Measurements from ENCODE around the gene RGS10. TPM values are rescaled to one million over a fixed set of nuclear protein-coding genes. Genes with fewer than 3 reads are reported as not detected.
"Not testable (repeated sequence)": the region's sequence is repeated elsewhere in the genome, so short reads cannot be mapped to it uniquely, and the experiment has no call there.

The RGS10 gene
- total and polyA plus RNA-seq, 7 donors = 54.1 to 192 (median 125) TPM

DNA sequence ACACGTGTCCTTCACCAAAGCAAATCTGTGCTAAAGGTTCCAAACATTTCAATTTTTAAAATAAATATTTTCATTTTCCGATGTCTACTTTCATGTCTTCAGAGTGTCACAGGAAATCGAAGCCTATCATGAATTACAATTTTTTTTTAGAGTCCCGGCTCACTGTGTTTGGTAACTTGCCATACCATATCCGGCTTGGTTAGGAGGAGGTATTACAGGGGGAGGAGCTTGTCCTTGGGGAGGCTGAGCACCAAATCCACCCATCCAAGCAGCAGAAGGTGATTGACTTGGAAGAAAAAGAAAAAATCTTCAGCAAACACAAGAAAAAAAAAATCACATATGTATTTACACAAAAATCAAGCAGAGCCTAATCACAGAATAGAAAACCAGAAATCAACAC lies 33.0 kb upstream of the RGS10 start:
- Histone ChIP-seq H3K27me3 (no peaks in the 10 kb centered on the region), H3K4me1 (peaks cover 0 to 10% (median 0%) of the 10 kb centered on the region in 4 donors), H3K36me3 (peaks cover 27 to 82% (median 38%) of the 10 kb centered on the region in 4 donors), H3K9me3 (no peaks in the 10 kb centered on the region), H3K27ac (peak overlapping the region in 1 of 4 donors; percentile 28), H3K4me3 (no peak overlapping the region)
- no peak for DNase-seq
- TF ChIP-seq CTCF (IDR thresholded peaks at IDR 0.05) = no peak
- 62 to 68% methylated on average over 5 of the region's 5 CpGs for WGBS, 2 donors
- intact Hi-C loops (cut with DNase I) = no loop called here

DNA sequence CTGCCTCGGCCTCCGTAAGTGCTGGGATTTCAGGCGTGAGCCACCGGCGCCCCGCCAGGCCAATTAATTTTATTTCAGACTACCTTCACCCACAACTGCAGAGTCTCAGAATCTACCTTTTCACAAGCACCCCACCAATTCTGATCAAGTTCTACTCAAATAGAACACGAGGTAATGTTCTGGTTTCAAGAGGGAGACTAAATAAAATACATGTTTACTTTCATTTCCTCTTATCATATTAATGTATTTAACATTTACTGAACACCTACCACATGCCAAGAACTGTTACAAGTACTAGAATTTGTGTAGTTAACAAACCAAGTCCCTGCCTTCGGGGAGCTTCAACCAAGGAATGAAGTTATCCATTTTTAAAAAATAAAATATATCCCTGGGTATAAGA lies 25.5 kb upstream of the RGS10 start:
- DNase-seq = no peak
- intact Hi-C loops (cut with DNase I) = no loop called here
- Histone ChIP-seq H3K9me3 (no peaks in the 10 kb centered on the region), H3K4me1 (peaks cover 0 to 45% (median 31%) of the 10 kb centered on the region in 4 donors), H3K36me3 (peaks cover 0 to 11% (median 2%) of the 10 kb centered on the region in 4 donors), H3K27me3 (no peaks in the 10 kb centered on the region), H3K4me3 (no peak overlapping the region), H3K27ac (peak overlapping the region in 3 of 4 donors; percentile 68 to 79 (median 74))
- 80 to 86% methylated on average over 8 of the region's 8 CpGs for WGBS, 2 donors
- TF ChIP-seq POLR2AphosphoS5 (IDR thresholded peaks at IDR 0.05) (no peak), EP300 (IDR thresholded peaks at IDR 0.05) (no peak), CTCF (IDR thresholded peaks at IDR 0.05) (no peak), POLR2A (IDR thresholded peaks at IDR 0.05) (no peak)

- Histone ChIP-seq H3K27ac (no peak overlapping the region), H3K4me3 (no peak overlapping the region), H3K4me1 (peaks cover 0 to 22% (median 6%) of the 10 kb centered on the region in 4 donors), H3K27me3 (no peaks in the 10 kb centered on the region), H3K36me3 (no peaks in the 10 kb centered on the region), H3K9me3 (no peaks in the 10 kb centered on the region)
- DNase-seq = no peak
- WGBS, 2 donors = 91 to 92% methylated on average over 4 of the region's 4 CpGs
- intact Hi-C loops (cut with DNase I) = no loop called here
- TF ChIP-seq EP300 (IDR thresholded peaks at IDR 0.05) (no peak), CTCF (IDR thresholded peaks at IDR 0.05) (no peak), POLR2A (IDR thresholded peaks at IDR 0.05) (no peak), POLR2AphosphoS5 (IDR thresholded peaks at IDR 0.05) (no peak)
Measured at GRCh38 chr10:119562097-119562496, 19.6 kb upstream of the RGS10 start.

GRCh38 chr10:119559511-119559910 lies 17.0 kb upstream of the RGS10 start:
- intact Hi-C loops (cut with DNase I); H3K36me3 ChIP-seq; DNase-seq; H3K27ac ChIP-seq; H3K9me3 ChIP-seq; H3K27me3 ChIP-seq; H3K4me3 ChIP-seq: not testable (repeated sequence)
- WGBS, 2 donors = 93 to 96% methylated on average over 33 of the region's 33 CpGs
- peaks cover 0 to 19% (median 0%) of the 10 kb centered on the region in 4 donors for H3K4me1 ChIP-seq

DNA sequence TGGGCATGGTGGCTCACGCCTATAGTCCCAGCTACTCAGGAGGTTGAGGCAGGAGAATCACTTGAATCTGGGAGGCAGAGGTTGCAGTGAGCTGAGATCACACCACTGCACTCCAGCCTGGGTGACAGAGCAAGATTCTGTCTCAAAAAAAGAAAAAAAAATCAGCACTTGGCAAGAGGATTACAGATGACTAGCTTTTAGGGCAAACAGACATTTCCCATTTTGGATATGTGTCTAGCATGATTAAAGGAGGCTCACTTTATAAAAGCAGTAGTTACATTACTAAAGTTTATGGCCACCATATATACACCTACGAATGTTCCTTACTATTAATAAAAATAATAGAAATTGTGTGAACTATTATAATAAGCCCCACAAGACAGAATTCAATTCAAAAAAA lies 13.6 kb upstream of the RGS10 start:
- WGBS, 2 donors = 81 to 95% methylated on average over 2 of the region's 2 CpGs
- H3K36me3 ChIP-seq; intact Hi-C loops (cut with DNase I); H3K4me3 ChIP-seq; H3K9me3 ChIP-seq; H3K27me3 ChIP-seq; H3K27ac ChIP-seq; DNase-seq: not testable (repeated sequence)
- peaks cover 0 to 19% (median 0%) of the 10 kb centered on the region in 4 donors for H3K4me1 ChIP-seq

- intact Hi-C loops (cut with DNase I) = no loop called here
- Histone ChIP-seq H3K36me3 (no peaks in the 10 kb centered on the region), H3K4me1 (peaks cover 0 to 19% (median 0%) of the 10 kb centered on the region in 4 donors), H3K27ac (no peak overlapping the region), H3K4me3 (no peak overlapping the region), H3K27me3 (no peaks in the 10 kb centered on the region), H3K9me3 (no peaks in the 10 kb centered on the region)
- TF ChIP-seq CTCF (IDR thresholded peaks at IDR 0.05) (no peak), POLR2AphosphoS5 (IDR thresholded peaks at IDR 0.05) (no peak)
- 93 to 94% methylated on average over 6 of the region's 6 CpGs for WGBS, 2 donors
- DNase-seq = no peak
Measured at GRCh38 chr10:119555178-119555784, 12.8 kb upstream of the RGS10 start.

Measured in sigmoid colon (tissue), 7 donors.